NCI-H2227 (cell line): ENCODE data around the gene CPNE5.
A peak's percentile ranks its signal among the peaks of the same experiment; 100 is the strongest.

Experiments
- DNase-seq: peaks from one replicate; lab custom pipeline; 2025; ENCODE audit not compliant: unreplicated experiment; lab: John Stamatoyannopoulos, UW

Gene CPNE5

GRCh38 chr6:36766399-36766945, 72.8 kb downstream of the CPNE5 start:
- no peak for DNase-seq

GRCh38 chr6:36765594-36766398, 73.4 kb downstream of the CPNE5 start:
- peak; percentile 93 for DNase-seq

- DNase-seq, result no peak
These were observed 74.1 kb downstream of the CPNE5 start for GRCh38 chr6:36765190-36765589.

GRCh38 chr6:36762123-36762522, 77.1 kb downstream of the CPNE5 start:
- DNase-seq, result no peak

- DNase-seq, result no peak
These were observed 78.4 kb downstream of the CPNE5 start for GRCh38 chr6:36760685-36761435.

- DNase-seq, result peak; percentile 83
These were observed 80.0 kb downstream of the CPNE5 start for GRCh38 chr6:36759148-36759759.

GRCh38 chr6:36758516-36759147, 80.6 kb downstream of the CPNE5 start:
- DNase-seq, result no peak

- no peak for DNase-seq
These were observed 81.2 kb downstream of the CPNE5 start for GRCh38 chr6:36757943-36758508.

GRCh38 chr6:36757206-36757605, 82.0 kb downstream of the CPNE5 start:
- no peak for DNase-seq

DNA sequence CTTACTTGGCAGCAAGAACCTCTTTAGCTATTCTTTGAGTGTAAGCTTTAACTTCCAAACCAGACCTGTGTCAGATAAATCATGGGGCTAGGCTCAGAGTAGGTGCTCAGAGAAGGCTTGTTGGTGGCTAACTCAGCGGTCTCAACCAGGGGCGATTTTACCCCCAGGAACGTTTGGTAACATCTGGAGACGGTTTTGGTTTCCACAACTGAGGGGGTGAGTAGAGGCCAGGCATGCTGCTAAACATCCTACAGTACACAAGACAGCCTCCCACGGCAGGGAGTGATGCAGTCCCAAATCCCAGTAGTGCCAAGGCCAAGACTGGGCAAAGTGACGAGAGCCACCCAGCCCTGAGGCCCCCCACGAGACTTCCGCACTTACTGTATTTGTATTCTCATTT, 82.5 kb downstream of the CPNE5 start:
- no peak for DNase-seq

GRCh38 chr6:36755435-36756348, 83.6 kb downstream of the CPNE5 start:
- DNase-seq, result no peak

DNA sequence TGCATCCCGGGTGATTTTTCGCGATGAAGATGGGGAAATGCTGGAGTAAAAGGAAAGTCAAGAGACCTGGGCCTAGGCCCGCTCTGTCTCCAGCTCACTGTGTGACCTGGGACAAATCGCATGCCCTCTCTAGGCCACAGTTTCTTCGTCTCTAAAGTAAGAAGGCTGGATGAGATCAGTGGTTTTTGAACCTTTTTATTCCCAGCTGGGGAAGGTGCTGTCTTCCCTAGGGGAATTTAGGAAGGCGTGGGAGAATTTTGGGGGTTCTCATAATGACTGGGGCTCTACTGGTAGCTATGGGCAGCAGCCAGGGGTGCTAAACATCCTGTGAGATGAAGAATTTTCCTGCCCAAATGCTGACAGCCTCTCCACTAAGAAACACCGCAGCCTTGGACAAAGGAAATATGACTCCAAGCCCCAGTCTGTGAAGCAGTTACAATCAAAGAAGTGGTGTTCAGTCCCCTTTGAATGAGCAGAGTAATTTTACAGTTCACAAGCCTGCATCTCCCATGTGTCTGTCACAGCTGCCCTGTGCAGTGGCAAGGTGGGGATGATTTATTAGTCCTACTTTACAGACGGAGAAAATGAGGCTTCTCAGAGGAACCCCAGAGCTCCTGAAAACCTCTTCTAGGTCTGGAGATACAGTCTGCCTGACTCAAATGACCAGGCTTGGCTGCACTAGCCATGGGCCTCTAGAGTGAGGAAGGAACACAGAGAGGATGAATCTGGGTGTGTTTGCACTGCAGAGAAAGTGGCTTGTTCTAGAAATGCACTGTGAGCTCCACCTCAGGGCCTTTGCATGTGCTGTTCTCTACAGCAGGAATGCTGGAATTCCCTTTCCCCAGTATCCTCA, 84.4 kb downstream of the CPNE5 start:
- no peak for DNase-seq

GRCh38 chr6:36753671-36754405, 85.4 kb downstream of the CPNE5 start:
- no peak for DNase-seq

DNA sequence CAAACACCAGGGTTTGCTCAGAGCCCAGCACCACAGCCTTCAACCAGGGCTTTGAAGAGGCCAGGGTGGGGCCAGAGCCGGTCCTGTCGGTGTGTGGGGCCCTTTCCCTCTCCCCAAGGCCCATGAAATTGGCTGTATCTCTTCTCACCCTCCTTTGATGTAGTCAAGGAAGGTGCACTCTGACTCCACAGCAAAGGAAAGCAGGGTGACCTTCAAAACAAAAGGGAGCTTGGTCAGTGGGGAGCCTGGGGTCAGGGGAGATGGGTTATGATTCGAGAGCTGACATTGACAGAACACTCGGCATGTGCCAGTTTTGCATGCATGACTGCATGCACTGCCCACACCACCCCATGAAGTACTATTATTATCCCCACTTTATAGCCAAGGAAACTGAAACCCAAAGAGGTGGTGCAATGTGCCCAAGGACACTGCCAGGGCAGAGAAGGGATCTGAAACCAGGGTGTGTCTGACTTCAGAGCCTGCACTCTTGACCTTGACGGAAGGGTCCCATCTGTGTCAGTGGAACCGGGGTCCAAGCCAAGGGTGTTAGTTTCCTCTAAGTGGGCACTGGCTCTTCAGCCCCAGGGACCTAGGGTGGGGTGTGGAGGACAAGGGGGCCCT, 86.2 kb downstream of the CPNE5 start:
- no peak for DNase-seq

GRCh38 chr6:36752187-36752885, 86.9 kb downstream of the CPNE5 start:
- no peak for DNase-seq

DNA sequence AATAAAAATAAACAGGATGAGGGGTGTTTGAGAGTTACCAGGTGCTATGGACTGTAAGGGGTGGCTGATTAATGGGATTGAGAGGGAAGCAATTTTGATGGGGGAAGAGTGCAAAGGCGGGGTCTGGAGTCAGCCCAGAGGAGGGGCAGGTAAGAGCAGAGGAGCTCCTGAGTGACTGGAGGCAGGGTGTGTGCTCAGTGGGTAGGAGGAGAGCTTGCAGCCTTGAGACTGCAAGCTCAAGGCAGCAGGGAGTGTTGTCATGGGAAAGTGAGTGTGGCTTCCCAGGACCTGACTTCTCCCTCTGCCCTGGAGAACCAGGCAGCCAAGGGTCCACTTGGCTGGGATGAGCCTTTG, 87.4 kb downstream of the CPNE5 start:
- DNase-seq, result no peak

GRCh38 chr6:36751091-36751490, 88.2 kb downstream of the CPNE5 start:
- DNase-seq, result no peak
